ENCODE results near the gene TIAM1. TPM values are rescaled to one million over a fixed set of nuclear protein-coding genes. Genes with fewer than 3 reads are reported as not detected.
A peak's percentile ranks its signal among the peaks of the same experiment; 100 is the strongest.
"Not testable (repeated sequence)": the region's sequence is repeated elsewhere in the genome, so short reads cannot be mapped to it uniquely, and the experiment has no call there.

Gene TIAM1
- total RNA-seq, 2 experiments from 2014 or later, result 55.7 to 59.1 TPM

GRCh38 chr21:31252091-31252490 lies 92.0 kb downstream of the TIAM1 start:
- no peak for DNase-seq
- no peak overlapping the region for H3K27ac Mint-ChIP-seq
- peaks cover 15% of the 10 kb centered on the region for H3K36me3 Mint-ChIP-seq (ENCODE audit: low read depth)
- ChIA-PET POLR2A (no interaction called here), CTCF (interaction anchor here (0.8 to 1.9 kb wide), 5 partner anchors 13 to 307 kb away, joined by 3 to 5 read pairs (median 4); no protein-coding TSS in a partner anchor)
- no peak overlapping the region for H3K4me3 Mint-ChIP-seq
- H3K27me3 Mint-ChIP-seq, result no peaks in the 10 kb centered on the region
- H3K9me3 Mint-ChIP-seq, result peaks cover 2% of the 10 kb centered on the region
- H3K4me1 Mint-ChIP-seq, result no peaks in the 10 kb centered on the region

DNA sequence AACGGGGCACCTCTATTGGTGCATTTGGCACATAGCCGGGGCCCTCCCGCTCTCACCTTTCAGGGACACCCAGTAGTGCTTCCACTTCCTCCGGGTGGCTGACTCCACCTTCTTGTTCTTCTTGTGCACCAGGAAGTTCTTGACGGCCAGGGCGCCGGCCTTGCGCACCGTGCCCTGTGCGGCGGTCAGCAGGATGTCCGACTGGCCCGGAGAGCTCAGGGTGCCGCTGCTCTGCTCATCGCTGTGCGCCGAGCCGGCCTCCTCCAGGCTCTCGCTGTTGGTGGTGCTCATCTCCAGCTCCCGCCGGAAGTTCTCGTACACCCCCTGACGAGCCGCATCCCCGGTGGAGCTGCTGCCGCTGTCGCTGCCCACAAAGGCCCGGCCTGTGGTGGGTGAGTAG lies 92.4 kb downstream of the TIAM1 start:
- Mint-ChIP-seq H3K4me3 (no peak overlapping the region), H3K4me1 (no peaks in the 10 kb centered on the region), H3K27ac (no peak overlapping the region), H3K27me3 (no peaks in the 10 kb centered on the region), H3K36me3 (ENCODE audit: low read depth) (peaks cover 19% of the 10 kb centered on the region), H3K9me3 (peaks cover 2% of the 10 kb centered on the region)
- ChIA-PET CTCF (interaction anchor here (0.8 to 1.2 kb wide), 3 partner anchors 16 to 307 kb away, joined by 3 to 4 read pairs (median 3); no protein-coding TSS in a partner anchor), POLR2A (interaction anchor here (0.6 kb wide), 1 partner anchor 19 kb away, joined by 3 read pairs; no protein-coding TSS in a partner anchor)
- DNase-seq, result no peak

GRCh38 chr21:31248598-31248997 lies 95.5 kb downstream of the TIAM1 start:
- Mint-ChIP-seq H3K4me1 (no peaks in the 10 kb centered on the region), H3K4me3 (no peak overlapping the region), H3K27ac (no peak overlapping the region), H3K36me3 (ENCODE audit: low read depth) (peaks cover 46% of the 10 kb centered on the region), H3K27me3 (no peaks in the 10 kb centered on the region), H3K9me3 (peaks cover 10% of the 10 kb centered on the region)
- CTCF ChIA-PET, result interaction anchor here (0.6 kb wide), 1 partner anchor 12 kb away, joined by 3 read pairs; no protein-coding TSS in a partner anchor
- no peak for DNase-seq
- POLR2A ChIA-PET, result no interaction called here

DNA sequence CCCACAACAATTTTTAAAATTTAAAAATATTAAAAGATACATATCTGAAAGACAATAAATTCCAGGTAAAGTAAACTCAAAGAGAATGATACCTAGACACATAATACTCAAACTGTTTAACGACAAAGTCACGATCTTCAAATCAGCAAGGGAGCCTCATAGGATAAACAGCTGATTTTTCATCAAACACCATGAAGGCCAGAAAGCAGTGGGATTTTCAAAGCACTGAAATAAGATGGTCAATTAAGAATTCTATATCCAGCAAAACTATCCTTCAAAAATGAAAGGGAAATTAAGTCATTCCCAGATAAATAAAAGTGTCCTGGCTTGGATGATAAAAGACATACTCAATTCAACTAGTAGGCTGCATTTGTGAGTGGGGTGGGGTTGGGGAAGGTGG lies 100.5 kb downstream of the TIAM1 start:
- ChIA-PET POLR2A (no interaction called here), CTCF (interaction anchor here (1.3 kb wide), 1 partner anchor 24 kb away, joined by 3 read pairs; no protein-coding TSS in a partner anchor)
- Mint-ChIP-seq H3K27me3 (no peaks in the 10 kb centered on the region), H3K27ac (no peak overlapping the region), H3K36me3 (ENCODE audit: low read depth) (peaks cover 73% of the 10 kb centered on the region), H3K9me3 (peaks cover 31% of the 10 kb centered on the region), H3K4me1 (no peaks in the 10 kb centered on the region), H3K4me3 (no peak overlapping the region)
- no peak for DNase-seq

DNA sequence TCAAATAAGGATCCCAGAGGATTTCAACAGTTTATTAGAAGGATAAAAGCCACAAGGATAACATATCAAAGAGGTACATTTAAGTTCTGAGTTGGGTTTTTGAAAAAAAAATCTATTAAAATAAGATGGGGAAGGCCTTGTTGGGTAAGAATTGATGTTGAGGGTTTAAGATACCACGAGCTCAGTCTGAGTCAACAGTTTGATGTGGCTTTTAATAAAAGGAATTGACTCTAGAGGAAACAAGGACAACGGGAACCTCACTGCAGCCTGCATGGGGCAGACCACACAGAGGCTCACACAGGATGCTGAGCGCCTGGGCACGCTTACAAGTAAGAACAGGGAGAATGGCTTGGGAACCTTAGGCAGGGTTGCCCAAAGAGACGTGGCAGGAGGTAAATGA lies 107.5 kb downstream of the TIAM1 start:
- Mint-ChIP-seq H3K9me3 (peaks cover 28% of the 10 kb centered on the region), H3K27me3 (no peaks in the 10 kb centered on the region), H3K4me1 (peaks cover 18% of the 10 kb centered on the region), H3K36me3 (ENCODE audit: low read depth) (peaks cover 59% of the 10 kb centered on the region), H3K27ac (no peak overlapping the region), H3K4me3 (no peak overlapping the region)
- DNase-seq, result peak; percentile 18
- ChIA-PET POLR2A (no interaction called here), CTCF (interaction anchor here (0.5 to 1.9 kb wide), 3 partner anchors 12 to 341 kb away, joined by 3 to 4 read pairs (median 3); no protein-coding TSS in a partner anchor)

DNA sequence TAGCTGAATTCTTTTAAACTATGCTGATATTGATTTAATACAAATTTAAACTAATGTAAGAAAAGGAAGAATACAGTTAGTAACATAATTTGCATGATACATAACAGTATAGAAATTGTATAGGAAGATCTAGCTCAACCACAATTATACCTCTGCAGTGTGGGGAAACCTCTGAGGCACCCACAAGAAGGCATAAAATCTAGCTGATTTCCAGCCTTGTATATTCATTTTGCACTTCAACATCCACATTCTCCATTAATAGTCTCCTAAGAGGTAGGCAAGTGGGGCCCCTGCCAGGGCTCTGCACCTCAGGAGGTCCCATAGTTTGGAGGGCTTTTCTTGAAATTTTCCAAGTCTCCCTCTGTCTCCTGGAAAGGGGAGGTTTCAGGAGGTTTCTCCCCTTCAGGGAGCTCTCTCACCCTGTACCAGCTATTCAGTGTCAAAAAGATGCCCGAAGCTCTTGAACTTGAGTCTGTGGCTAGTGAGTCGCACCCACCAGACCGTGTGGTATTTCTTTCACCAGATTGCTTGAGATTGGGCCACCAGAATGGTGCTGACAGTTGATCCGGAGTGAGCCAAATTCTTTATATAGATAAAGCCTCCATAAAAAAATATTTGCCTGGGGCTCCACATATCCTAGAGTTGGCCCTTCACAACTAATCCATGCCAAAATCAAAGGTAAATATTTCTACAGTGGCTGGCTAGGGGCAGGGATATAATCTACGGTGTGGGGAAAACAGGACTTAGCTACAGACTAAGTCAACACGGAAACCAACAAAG lies 108.2 kb downstream of the TIAM1 start:
- no peak overlapping the region for H3K27ac Mint-ChIP-seq
- CTCF ChIA-PET, result interaction anchor here (0.5 to 1.9 kb wide), 4 partner anchors 17 to 341 kb away, joined by 3 to 4 read pairs (median 3); no protein-coding TSS in a partner anchor
- H3K27me3 Mint-ChIP-seq, result no peaks in the 10 kb centered on the region
- H3K36me3 Mint-ChIP-seq (ENCODE audit: low read depth), result peaks cover 52% of the 10 kb centered on the region
- peaks cover 18% of the 10 kb centered on the region for H3K4me1 Mint-ChIP-seq
- H3K4me3 Mint-ChIP-seq, result no peak overlapping the region
- peaks cover 24% of the 10 kb centered on the region for H3K9me3 Mint-ChIP-seq
- POLR2A ChIA-PET, result no interaction called here
- DNase-seq, result no peak

GRCh38 chr21:31234936-31235335 lies 109.1 kb downstream of the TIAM1 start:
- POLR2A ChIA-PET, result no interaction called here

DNA sequence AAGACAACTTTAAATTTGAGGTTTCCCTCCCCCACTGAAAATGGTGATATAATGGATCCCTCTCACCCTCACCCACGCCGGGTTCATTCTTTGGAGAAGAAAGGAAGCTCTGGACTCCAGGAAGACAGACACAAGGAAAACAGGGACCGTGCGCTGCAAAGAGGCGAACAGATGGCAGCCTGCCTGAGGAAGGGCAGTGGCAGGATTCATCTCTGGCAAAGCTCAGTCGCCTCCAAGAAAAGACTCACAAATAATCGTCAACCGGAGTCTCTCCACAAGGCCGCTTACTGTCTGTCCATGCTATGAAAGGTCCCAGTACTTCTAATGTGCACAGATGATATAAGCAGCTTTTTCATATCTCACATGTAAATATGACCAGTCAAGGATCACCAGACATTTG lies 110.3 kb downstream of the TIAM1 start:
- ChIA-PET POLR2A (no interaction called here), CTCF (interaction anchor here (1.5 kb wide), 3 partner anchors 20 to 347 kb away, joined by 3 read pairs; no protein-coding TSS in a partner anchor)
- Mint-ChIP-seq H3K4me3 (no peak overlapping the region), H3K27ac (peak overlapping the region; percentile 25), H3K9me3 (peaks cover 10% of the 10 kb centered on the region), H3K36me3 (ENCODE audit: low read depth) (peaks cover 42% of the 10 kb centered on the region), H3K27me3 (no peaks in the 10 kb centered on the region), H3K4me1 (peaks cover 18% of the 10 kb centered on the region)
- no peak for DNase-seq

More at GRCh38 chr21:31234936-31235335, 109.1 kb downstream of the TIAM1 start:
- Mint-ChIP-seq H3K4me1 (peaks cover 18% of the 10 kb centered on the region), H3K27ac (no peak overlapping the region), H3K4me3 (no peak overlapping the region), H3K36me3 (ENCODE audit: low read depth) (peaks cover 44% of the 10 kb centered on the region), H3K9me3 (peaks cover 15% of the 10 kb centered on the region), H3K27me3 (no peaks in the 10 kb centered on the region)
- CTCF ChIA-PET, result interaction anchor here (1.3 to 1.9 kb wide), 2 partner anchors 18 to 19 kb away, joined by 3 to 4 read pairs; no protein-coding TSS in a partner anchor
- DNase-seq, result no peak

- Mint-ChIP-seq H3K4me1 (peaks cover 18% of the 10 kb centered on the region), H3K4me3 (no peak overlapping the region), H3K27ac (no peak overlapping the region), H3K27me3 (no peaks in the 10 kb centered on the region), H3K36me3 (ENCODE audit: low read depth) (peaks cover 37% of the 10 kb centered on the region), H3K9me3 (peaks cover 6% of the 10 kb centered on the region)
- DNase-seq, result no peak
- ChIA-PET POLR2A (no interaction called here), CTCF (interaction anchor here (1.5 kb wide), 2 partner anchors 309 to 349 kb away, joined by 3 read pairs; no protein-coding TSS in a partner anchor)
Measured at GRCh38 chr21:31232344-31232743, 111.7 kb downstream of the TIAM1 start.

GRCh38 chr21:31230937-31231336 lies 113.1 kb downstream of the TIAM1 start:
- ChIA-PET POLR2A (interaction anchor here (0.6 kb wide), 1 partner anchor 487 kb away, joined by 5 read pairs; no protein-coding TSS in a partner anchor), CTCF (interaction anchor here (0.6 to 1.7 kb wide), 3 partner anchors 343 to 528 kb away, joined by 3 to 7 read pairs (median 5); no protein-coding TSS in a partner anchor)
- Mint-ChIP-seq H3K36me3 (ENCODE audit: low read depth) (peaks cover 30% of the 10 kb centered on the region), H3K4me3 (no peak overlapping the region), H3K27ac (no peak overlapping the region), H3K4me1 (peaks cover 5% of the 10 kb centered on the region), H3K27me3 (no peaks in the 10 kb centered on the region), H3K9me3 (peaks cover 4% of the 10 kb centered on the region)
- no peak for DNase-seq

GRCh38 chr21:31228723-31229122 lies 115.3 kb downstream of the TIAM1 start:
- H3K4me3 Mint-ChIP-seq, DNase-seq, H3K9me3 Mint-ChIP-seq, H3K27ac Mint-ChIP-seq, POLR2A ChIA-PET, H3K4me1 Mint-ChIP-seq, CTCF ChIA-PET, H3K27me3 Mint-ChIP-seq: not testable (repeated sequence)
- H3K36me3 Mint-ChIP-seq (ENCODE audit: low read depth), result peaks cover 27% of the 10 kb centered on the region

- CTCF ChIA-PET, result no interaction called here
- Mint-ChIP-seq H3K27me3 (no peaks in the 10 kb centered on the region), H3K9me3 (no peaks in the 10 kb centered on the region), H3K4me1 (no peaks in the 10 kb centered on the region), H3K36me3 (ENCODE audit: low read depth) (peaks cover 20% of the 10 kb centered on the region), H3K27ac (no peak overlapping the region), H3K4me3 (no peak overlapping the region)
- POLR2A ChIA-PET, result no interaction called here
- DNase-seq, result no peak
Measured at GRCh38 chr21:31225713-31226112, 118.3 kb downstream of the TIAM1 start.

GRCh38 chr21:31222142-31222541 lies 121.9 kb downstream of the TIAM1 start:
- peaks cover 18% of the 10 kb centered on the region for H3K36me3 Mint-ChIP-seq (ENCODE audit: low read depth)
- H3K27ac Mint-ChIP-seq, result no peak overlapping the region
- no peak overlapping the region for H3K4me3 Mint-ChIP-seq
- H3K9me3 Mint-ChIP-seq, result no peaks in the 10 kb centered on the region
- H3K27me3 Mint-ChIP-seq, result no peaks in the 10 kb centered on the region
- no peaks in the 10 kb centered on the region for H3K4me1 Mint-ChIP-seq
- ChIA-PET CTCF (interaction anchor here (1.6 kb wide), 1 partner anchor 9 kb away, joined by 6 read pairs; no protein-coding TSS in a partner anchor), POLR2A (no interaction called here)
- no peak for DNase-seq
